ENCODE results near the gene LY6G5B.

LY6G5B gene

GRCh38 chr6:31689249-31690110 is 19.7 kb downstream of the LY6G5B start:
- H3K4me3 ChIP-seq (ENCODE audit: low read length), result no peak overlapping the region
- H3K27ac ChIP-seq (ENCODE audit: low read length), result no peak overlapping the region
- no peaks in the 10 kb centered on the region for H3K9me3 ChIP-seq (ENCODE audit: insufficient read depth, low read depth, low read length)
- H3K27me3 ChIP-seq (ENCODE audit: insufficient read depth, low read length), result no peaks in the 10 kb centered on the region
- no peak overlapping the region for H3K9ac ChIP-seq (ENCODE audit: low read depth, low read length)
- H3K4me1 ChIP-seq (ENCODE audit: insufficient read depth, low read length), result no peaks in the 10 kb centered on the region
- H3K36me3 ChIP-seq (ENCODE audit: insufficient read depth, low read depth, low read length), result peaks cover 72% of the 10 kb centered on the region

GRCh38 chr6:31690231-31691077 is 20.7 kb downstream of the LY6G5B start:
- Histone ChIP-seq H3K27me3 (ENCODE audit: insufficient read depth, low read length) (no peaks in the 10 kb centered on the region), H3K9me3 (ENCODE audit: insufficient read depth, low read depth, low read length) (no peaks in the 10 kb centered on the region), H3K9ac (ENCODE audit: low read depth, low read length) (no peak overlapping the region), H3K4me1 (ENCODE audit: insufficient read depth, low read length) (no peaks in the 10 kb centered on the region), H3K36me3 (ENCODE audit: insufficient read depth, low read depth, low read length) (peaks cover 82% of the 10 kb centered on the region), H3K27ac (ENCODE audit: low read length) (no peak overlapping the region), H3K4me3 (ENCODE audit: low read length) (no peak overlapping the region)

GRCh38 chr6:31691078-31691463 is 21.3 kb downstream of the LY6G5B start:
- H3K36me3 ChIP-seq (ENCODE audit: insufficient read depth, low read depth, low read length), result peaks cover 80% of the 10 kb centered on the region
- no peak overlapping the region for H3K27ac ChIP-seq (ENCODE audit: low read length)
- no peaks in the 10 kb centered on the region for H3K9me3 ChIP-seq (ENCODE audit: insufficient read depth, low read depth, low read length)
- H3K4me3 ChIP-seq (ENCODE audit: low read length), result no peak overlapping the region
- H3K4me1 ChIP-seq (ENCODE audit: insufficient read depth, low read length), result no peaks in the 10 kb centered on the region
- no peaks in the 10 kb centered on the region for H3K27me3 ChIP-seq (ENCODE audit: insufficient read depth, low read length)
- H3K9ac ChIP-seq (ENCODE audit: low read depth, low read length), result no peak overlapping the region

GRCh38 chr6:31691564-31692108 is 21.9 kb downstream of the LY6G5B start:
- no peaks in the 10 kb centered on the region for H3K9me3 ChIP-seq (ENCODE audit: insufficient read depth, low read depth, low read length)
- no peaks in the 10 kb centered on the region for H3K27me3 ChIP-seq (ENCODE audit: insufficient read depth, low read length)
- H3K4me3 ChIP-seq (ENCODE audit: low read length), result no peak overlapping the region
- no peak overlapping the region for H3K9ac ChIP-seq (ENCODE audit: low read depth, low read length)
- no peaks in the 10 kb centered on the region for H3K4me1 ChIP-seq (ENCODE audit: insufficient read depth, low read length)
- H3K27ac ChIP-seq (ENCODE audit: low read length), result no peak overlapping the region
- peaks cover 80% of the 10 kb centered on the region for H3K36me3 ChIP-seq (ENCODE audit: insufficient read depth, low read depth, low read length)

- H3K4me1 ChIP-seq (ENCODE audit: insufficient read depth, low read length), result no peaks in the 10 kb centered on the region
- no peaks in the 10 kb centered on the region for H3K27me3 ChIP-seq (ENCODE audit: insufficient read depth, low read length)
- no peak overlapping the region for H3K27ac ChIP-seq (ENCODE audit: low read length)
- H3K36me3 ChIP-seq (ENCODE audit: insufficient read depth, low read depth, low read length), result peaks cover 77% of the 10 kb centered on the region
- no peaks in the 10 kb centered on the region for H3K9me3 ChIP-seq (ENCODE audit: insufficient read depth, low read depth, low read length)
- H3K4me3 ChIP-seq (ENCODE audit: low read length), result no peak overlapping the region
- no peak overlapping the region for H3K9ac ChIP-seq (ENCODE audit: low read depth, low read length)
Observed at GRCh38 chr6:31692353-31692752, 22.6 kb downstream of the LY6G5B start.

- Histone ChIP-seq H3K9me3 (ENCODE audit: insufficient read depth, low read depth, low read length) (no peaks in the 10 kb centered on the region), H3K36me3 (ENCODE audit: insufficient read depth, low read depth, low read length) (peaks cover 78% of the 10 kb centered on the region), H3K27ac (ENCODE audit: low read length) (no peak overlapping the region)
Observed at GRCh38 chr6:31692886-31693285, 23.1 kb downstream of the LY6G5B start.

GRCh38 chr6:31693535-31693934 is 23.8 kb downstream of the LY6G5B start:
- peaks cover 71% of the 10 kb centered on the region for H3K36me3 ChIP-seq (ENCODE audit: insufficient read depth, low read depth, low read length)

More at GRCh38 chr6:31692886-31693285, 23.1 kb downstream of the LY6G5B start:
- Histone ChIP-seq H3K4me1 (ENCODE audit: insufficient read depth, low read length) (no peaks in the 10 kb centered on the region), H3K9ac (ENCODE audit: low read depth, low read length) (no peak overlapping the region), H3K27me3 (ENCODE audit: insufficient read depth, low read length) (no peaks in the 10 kb centered on the region), H3K4me3 (ENCODE audit: low read length) (no peak overlapping the region)

GRCh38 chr6:31697555-31697954 is 27.8 kb downstream of the LY6G5B start:
- Histone ChIP-seq H3K4me3 (ENCODE audit: low read length) (no peak overlapping the region), H3K27me3 (ENCODE audit: insufficient read depth, low read length) (no peaks in the 10 kb centered on the region), H3K36me3 (ENCODE audit: insufficient read depth, low read depth, low read length) (peaks cover 51% of the 10 kb centered on the region), H3K4me1 (ENCODE audit: insufficient read depth, low read length) (peaks cover 5% of the 10 kb centered on the region; the same call in 1 of the 2 replicates), H3K9me3 (ENCODE audit: insufficient read depth, low read depth, low read length) (no peaks in the 10 kb centered on the region), H3K27ac (ENCODE audit: low read length) (no peak overlapping the region), H3K9ac (ENCODE audit: low read depth, low read length) (no peak overlapping the region)

More at GRCh38 chr6:31693535-31693934, 23.8 kb downstream of the LY6G5B start:
- Histone ChIP-seq H3K9ac (ENCODE audit: low read depth, low read length) (no peak overlapping the region), H3K4me3 (ENCODE audit: low read length) (no peak overlapping the region), H3K4me1 (ENCODE audit: insufficient read depth, low read length) (no peaks in the 10 kb centered on the region), H3K27me3 (ENCODE audit: insufficient read depth, low read length) (no peaks in the 10 kb centered on the region), H3K27ac (ENCODE audit: low read length) (no peak overlapping the region), H3K9me3 (ENCODE audit: insufficient read depth, low read depth, low read length) (no peaks in the 10 kb centered on the region)

GRCh38 chr6:31700740-31701401 is 31.1 kb downstream of the LY6G5B start:
- Histone ChIP-seq H3K9ac (ENCODE audit: low read depth, low read length) (no peak overlapping the region), H3K27me3 (ENCODE audit: insufficient read depth, low read length) (no peaks in the 10 kb centered on the region), H3K36me3 (ENCODE audit: insufficient read depth, low read depth, low read length) (peaks cover 28% of the 10 kb centered on the region), H3K27ac (ENCODE audit: low read length) (no peak overlapping the region), H3K4me1 (ENCODE audit: insufficient read depth, low read length) (peaks cover 5% of the 10 kb centered on the region; the same call in 1 of the 2 replicates), H3K4me3 (ENCODE audit: low read length) (no peak overlapping the region), H3K9me3 (ENCODE audit: insufficient read depth, low read depth, low read length) (no peaks in the 10 kb centered on the region)

- peaks cover 20% of the 10 kb centered on the region for H3K36me3 ChIP-seq (ENCODE audit: insufficient read depth, low read depth, low read length)
- H3K4me3 ChIP-seq (ENCODE audit: low read length), result peak overlapping the region; percentile 91
- H3K9me3 ChIP-seq (ENCODE audit: insufficient read depth, low read depth, low read length), result no peaks in the 10 kb centered on the region
- H3K9ac ChIP-seq (ENCODE audit: low read depth, low read length), result peak overlapping the region; percentile 91
- peaks cover 5% of the 10 kb centered on the region; the same call in 1 of the 2 replicates for H3K4me1 ChIP-seq (ENCODE audit: insufficient read depth, low read length)
- H3K27ac ChIP-seq (ENCODE audit: low read length), result no peak overlapping the region
- H3K27me3 ChIP-seq (ENCODE audit: insufficient read depth, low read length), result no peaks in the 10 kb centered on the region
Observed at GRCh38 chr6:31701666-31702404, 32.1 kb downstream of the LY6G5B start.
